Ishikawa (cell line): ENCODE data around the gene UQCC5.

ENCODE experiments used
- CREB1 ChIP-seq: IDR thresholded peaks from 2 replicates; pipeline ENCODE4 v1.6.1; 2012; ENCODE audit warnings: low read depth
- EP300 ChIP-seq: IDR thresholded peaks from 2 replicates; pipeline ENCODE4 v1.6.1; 2012; ENCODE audit warnings: borderline replicate concordance
- RAD21 ChIP-seq: IDR thresholded peaks from 2 replicates; pipeline ENCODE4 v1.6.1; 2012; ENCODE audit warnings: low read depth
- TAF1 ChIP-seq: IDR thresholded peaks from 2 replicates; pipeline ENCODE4 v1.6.1; 2012; ENCODE audit warnings: low read depth, mild to moderate bottlenecking
- TCF12 ChIP-seq: IDR thresholded peaks from 2 replicates; pipeline ENCODE4 v1.6.1; 2012; ENCODE audit warnings: low read depth
- USF1 ChIP-seq: IDR thresholded peaks from 2 replicates; pipeline ENCODE4 v1.6.1; 2012
- YY1 ChIP-seq: IDR thresholded peaks from 2 replicates; pipeline ENCODE4 v1.6.1; 2012; ENCODE audit warnings: low read depth

- TF ChIP-seq USF1 (no peak), TCF12 (no peak), TAF1 (no peak), RAD21 (no peak), YY1 (no peak), EP300 (no peak), CREB1 (no peak)
Observed at GRCh38 chr3:52557011-52557960, 20.9 kb downstream of the UQCC5 start.
